Epithelial cell of prostate (primary cell): Measurements from ENCODE around the gene KHDRBS2.

Experiments used
- DNase-seq: peaks from one replicate; pipeline ENCODE4 v3.0.0-alpha.2; 2011; ENCODE audit warnings: low read depth, low spot score
- H3K27ac ChIP-seq: fragments of 450-650 bp; 2 replicates; pipeline ENCODE4 v1.5.1; 2017; ENCODE audit warnings: mild to moderate bottlenecking

The KHDRBS2 gene

GRCh38 chr6:62043084-62043483 lies 242.9 kb downstream of the KHDRBS2 start:
- H3K27ac ChIP-seq = no peak overlapping the region
- DNase-seq = no peak

- no peak for DNase-seq
- no peak overlapping the region for H3K27ac ChIP-seq
Measured at GRCh38 chr6:62042429-62042828, 243.6 kb downstream of the KHDRBS2 start.

DNA sequence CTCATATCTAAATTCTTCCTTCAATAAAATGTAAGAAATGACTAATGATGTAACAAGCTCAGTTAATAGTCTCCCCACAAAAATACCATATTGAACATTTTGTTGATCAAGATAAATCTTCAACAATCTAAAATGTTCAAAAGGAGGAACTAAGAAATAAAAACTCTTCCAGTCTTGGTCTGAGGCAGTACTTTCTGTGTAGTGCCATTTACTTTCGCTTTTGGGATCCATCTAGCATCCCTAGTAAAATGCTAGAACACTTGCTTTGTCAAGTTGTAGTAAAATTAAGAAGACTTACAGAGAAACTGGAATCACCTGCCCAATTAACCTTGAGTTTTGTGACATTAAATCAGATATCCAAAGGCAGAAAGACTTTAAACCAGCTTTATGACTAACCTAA lies 246.4 kb downstream of the KHDRBS2 start:
- no peak overlapping the region for H3K27ac ChIP-seq
- no peak for DNase-seq

GRCh38 chr6:62037445-62037844 lies 248.6 kb downstream of the KHDRBS2 start:
- DNase-seq = no peak
- H3K27ac ChIP-seq = no peak overlapping the region

DNA sequence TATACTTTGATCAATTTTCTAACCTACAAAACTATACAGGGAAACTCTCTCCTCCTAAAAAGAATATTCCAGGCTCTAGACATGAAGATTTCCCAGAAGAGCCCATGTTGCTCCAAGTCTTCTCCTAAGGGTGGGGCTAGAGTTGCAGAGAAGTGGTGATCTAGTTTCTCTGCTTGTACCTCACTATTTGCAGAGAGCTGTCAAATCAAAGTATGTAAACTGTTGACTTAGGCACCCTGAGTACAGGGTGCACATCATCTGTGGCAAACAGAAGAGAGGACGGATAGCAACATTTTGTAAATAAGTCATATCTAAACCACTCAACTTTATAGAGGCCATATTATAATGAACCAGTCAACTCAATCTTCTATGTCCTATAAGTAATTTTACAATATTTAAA lies 250.1 kb downstream of the KHDRBS2 start:
- no peak overlapping the region for H3K27ac ChIP-seq
- no peak for DNase-seq

DNA sequence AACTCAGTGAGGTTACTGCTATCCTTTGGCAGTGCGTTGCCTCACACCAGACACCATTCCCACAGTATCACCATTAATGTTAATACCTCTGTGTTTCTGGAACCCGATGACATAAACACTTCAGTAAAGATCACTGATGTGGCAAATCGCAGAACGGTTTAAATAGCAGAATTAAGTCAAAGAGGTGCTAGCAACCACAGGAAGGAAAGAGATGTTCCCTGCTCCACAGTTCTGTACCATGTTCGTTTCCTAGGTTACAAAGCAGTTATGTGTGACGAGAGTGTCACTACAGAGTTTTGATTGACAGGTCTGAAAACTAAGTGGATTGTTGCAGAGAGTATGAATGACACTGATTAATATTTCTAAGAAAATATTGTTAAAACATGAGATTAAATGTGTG lies 272.3 kb downstream of the KHDRBS2 start:
- H3K27ac ChIP-seq = no peak overlapping the region
- DNase-seq = no peak

DNA sequence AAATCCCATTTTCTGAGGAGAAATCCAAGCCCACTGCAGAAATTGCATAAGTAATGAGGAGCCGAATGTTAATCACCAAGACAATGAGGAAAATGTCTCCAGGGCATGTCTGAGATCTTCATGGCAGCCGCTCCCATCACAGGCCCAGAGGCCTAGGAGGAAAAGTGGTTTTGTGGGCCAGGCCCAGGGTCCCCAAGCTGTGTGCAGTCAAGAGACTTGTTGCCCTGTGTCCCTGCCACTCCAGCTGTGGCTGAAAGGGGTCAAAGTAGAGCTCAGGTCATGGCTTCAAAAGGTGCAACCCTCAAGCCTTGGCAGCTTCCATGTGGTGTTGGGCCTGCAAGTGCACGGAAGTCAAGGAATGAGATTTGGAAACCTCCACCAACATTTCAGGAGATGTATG lies 276.6 kb downstream of the KHDRBS2 start:
- H3K27ac ChIP-seq = no peak overlapping the region
- no peak for DNase-seq

- H3K27ac ChIP-seq = no peak overlapping the region
- no peak for DNase-seq
Measured at GRCh38 chr6:61989616-61990015, 296.4 kb downstream of the KHDRBS2 start.

DNA sequence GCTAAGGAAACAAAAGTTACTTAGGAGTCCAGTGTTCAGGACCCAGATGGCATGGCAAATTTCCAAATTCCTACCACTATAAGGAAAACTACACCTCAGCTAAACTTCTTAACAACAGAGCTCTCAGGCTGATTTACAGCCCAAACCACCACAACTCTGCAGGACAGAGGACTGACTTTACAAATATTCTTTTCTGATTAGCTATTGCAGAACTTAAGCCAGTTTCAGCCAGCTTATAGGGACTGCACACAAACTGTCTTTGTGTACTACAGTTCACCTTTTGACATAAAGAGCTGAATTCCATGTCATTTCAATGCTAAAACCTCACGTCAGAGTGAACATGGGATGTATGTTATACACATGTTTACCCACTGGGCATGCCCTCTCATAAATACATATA lies 305.4 kb downstream of the KHDRBS2 start:
- DNase-seq = no peak
- no peak overlapping the region for H3K27ac ChIP-seq

DNA sequence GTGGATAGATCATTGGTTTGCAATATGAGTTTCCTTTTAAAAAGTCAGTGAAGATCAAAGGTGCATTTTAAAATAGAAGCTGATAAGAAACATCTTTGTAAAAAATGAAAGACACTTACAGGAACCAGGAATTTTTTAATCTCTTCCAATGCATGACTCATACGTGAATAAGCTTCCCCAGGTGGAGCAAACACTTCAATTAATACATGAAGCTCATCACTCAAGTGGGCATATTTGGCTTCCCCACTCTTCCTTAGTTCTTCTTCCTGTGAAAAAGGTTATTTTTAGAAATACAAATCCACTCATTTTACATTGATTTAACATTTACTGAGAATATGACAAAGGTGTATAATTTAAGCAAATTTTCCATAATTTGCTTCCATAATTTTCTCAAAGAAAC lies 308.1 kb downstream of the KHDRBS2 start:
- H3K27ac ChIP-seq = no peak overlapping the region
- DNase-seq = no peak

- DNase-seq = no peak
Measured at GRCh38 chr6:61977099-61977498, 308.9 kb downstream of the KHDRBS2 start.

GRCh38 chr6:61959196-61959595 lies 326.8 kb downstream of the KHDRBS2 start:
- no peak overlapping the region for H3K27ac ChIP-seq
- DNase-seq = no peak

More at GRCh38 chr6:61977099-61977498, 308.9 kb downstream of the KHDRBS2 start:
- H3K27ac ChIP-seq = no peak overlapping the region

GRCh38 chr6:61953851-61954250 lies 332.2 kb downstream of the KHDRBS2 start:
- DNase-seq = no peak
- H3K27ac ChIP-seq = no peak overlapping the region

DNA sequence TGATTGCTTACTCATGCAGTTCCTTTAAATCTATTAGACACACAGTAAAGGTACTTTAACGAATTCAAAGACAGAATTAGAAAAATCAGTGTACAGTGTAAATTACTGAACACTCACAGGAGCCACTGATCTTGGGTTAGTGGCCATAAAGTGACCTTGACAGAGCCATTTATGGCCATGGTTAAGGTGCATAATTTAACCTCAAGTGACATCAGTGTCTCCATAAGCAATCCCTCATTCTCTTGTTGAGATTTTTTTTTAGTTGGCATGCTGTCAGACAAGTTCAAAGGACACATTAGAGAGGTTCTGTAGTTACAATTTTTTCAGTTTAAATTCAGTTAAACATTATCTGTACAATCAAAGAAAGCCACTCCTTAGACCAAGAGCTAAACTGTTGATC lies 334.4 kb downstream of the KHDRBS2 start:
- DNase-seq = no peak
- H3K27ac ChIP-seq = no peak overlapping the region

GRCh38 chr6:61950811-61951210 lies 335.2 kb downstream of the KHDRBS2 start:
- no peak for DNase-seq
- no peak overlapping the region for H3K27ac ChIP-seq

GRCh38 chr6:61949971-61950370 lies 336.1 kb downstream of the KHDRBS2 start:
- H3K27ac ChIP-seq = no peak overlapping the region
- DNase-seq = no peak

DNA sequence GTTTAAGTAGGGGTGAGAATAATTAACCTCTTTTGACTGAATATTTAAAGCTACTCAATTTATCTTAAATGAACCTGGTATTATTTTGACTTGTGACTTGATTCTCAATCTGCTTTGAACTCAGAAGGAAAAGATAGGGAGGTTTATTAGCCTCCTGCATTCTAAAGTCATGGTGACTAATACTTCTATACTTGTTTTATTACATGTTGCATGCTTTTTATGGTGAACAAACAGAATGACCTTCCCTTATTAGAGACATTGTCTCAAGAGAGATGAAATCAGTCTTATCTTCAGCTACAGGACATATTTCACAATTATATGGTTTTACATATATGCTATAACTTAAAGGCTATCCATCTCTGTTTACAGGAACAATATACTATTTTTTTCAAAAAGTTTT lies 336.9 kb downstream of the KHDRBS2 start:
- H3K27ac ChIP-seq = no peak overlapping the region
- no peak for DNase-seq

DNA sequence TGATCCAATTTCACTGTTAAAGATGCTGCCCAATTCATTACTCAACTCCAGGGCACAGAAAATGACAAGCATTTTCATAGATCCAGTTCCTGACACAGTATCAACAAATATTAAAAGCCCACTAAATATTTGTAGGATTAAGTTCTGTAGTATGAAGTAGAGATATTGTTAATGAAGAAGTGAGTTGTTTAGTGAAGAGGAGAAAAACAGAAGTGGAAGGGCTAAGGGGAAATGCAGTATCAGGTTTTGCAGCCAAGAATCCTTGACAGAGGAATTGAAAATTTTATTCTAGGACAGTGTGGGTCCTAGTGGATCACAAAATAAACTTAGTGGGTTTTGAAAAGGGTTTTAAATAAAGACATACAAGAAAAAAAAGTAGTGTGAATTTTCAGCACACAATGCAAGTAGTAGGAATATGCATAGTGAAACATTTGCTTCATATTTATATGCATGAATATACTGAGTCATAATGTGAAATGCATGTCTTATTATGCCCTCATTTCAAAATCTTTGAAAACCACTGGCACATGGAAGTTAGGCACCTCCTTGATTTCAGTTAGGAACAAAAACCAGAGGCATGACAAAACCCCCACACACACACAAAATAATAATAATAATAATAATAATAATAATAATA lies 338.6 kb downstream of the KHDRBS2 start:
- H3K27ac ChIP-seq = no peak overlapping the region
- DNase-seq = no peak

- H3K27ac ChIP-seq = no peak overlapping the region
- no peak for DNase-seq
Measured at GRCh38 chr6:61940919-61941318, 345.1 kb downstream of the KHDRBS2 start.

DNA sequence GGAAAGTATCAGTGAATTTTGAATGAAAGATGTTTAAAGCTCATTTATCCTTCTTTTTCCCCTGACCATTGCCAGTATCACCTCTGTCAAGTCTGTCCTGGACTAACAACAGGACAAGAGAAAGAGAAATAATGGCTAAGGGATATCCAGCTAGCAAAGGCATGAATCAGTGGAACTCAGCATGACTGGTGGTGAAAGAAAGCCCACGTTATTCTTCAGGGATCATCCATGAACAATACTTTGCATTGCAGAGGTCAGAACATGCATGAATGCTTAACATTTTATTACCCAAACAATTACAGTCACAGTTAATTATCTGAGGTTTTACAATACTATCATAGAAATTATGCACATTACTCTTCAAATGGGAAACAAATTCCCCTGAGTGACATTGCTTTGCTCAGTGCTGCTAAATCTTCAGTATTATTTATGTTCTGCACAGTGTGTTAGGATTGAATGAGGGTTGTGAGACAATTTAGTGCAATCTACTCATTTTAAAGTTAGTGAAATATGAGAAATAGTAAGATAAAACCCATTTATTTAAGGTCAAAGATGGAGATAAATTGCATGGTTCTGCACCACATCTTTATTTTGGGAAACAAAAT lies 350.7 kb downstream of the KHDRBS2 start:
- no peak overlapping the region for H3K27ac ChIP-seq
- no peak for DNase-seq

DNA sequence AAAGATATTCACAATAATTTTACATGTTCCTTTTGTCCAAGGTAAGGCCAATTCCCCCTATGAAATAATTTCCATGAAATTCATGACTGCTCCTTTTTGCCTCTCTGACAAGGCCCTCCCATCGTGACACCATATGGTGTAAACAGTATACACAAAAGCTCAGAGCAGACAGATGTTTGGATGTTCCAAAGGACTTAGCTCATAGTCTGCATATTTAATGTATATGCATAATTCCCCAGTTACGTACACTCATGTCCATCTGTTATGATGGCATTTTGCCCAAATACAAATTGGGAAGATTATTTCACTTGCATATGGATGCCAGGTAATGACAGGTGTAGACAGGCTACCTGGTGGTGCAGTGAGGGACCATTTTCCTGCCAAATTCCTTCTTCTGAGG lies 376.5 kb downstream of the KHDRBS2 start:
- DNase-seq = no peak
- no peak overlapping the region for H3K27ac ChIP-seq

DNA sequence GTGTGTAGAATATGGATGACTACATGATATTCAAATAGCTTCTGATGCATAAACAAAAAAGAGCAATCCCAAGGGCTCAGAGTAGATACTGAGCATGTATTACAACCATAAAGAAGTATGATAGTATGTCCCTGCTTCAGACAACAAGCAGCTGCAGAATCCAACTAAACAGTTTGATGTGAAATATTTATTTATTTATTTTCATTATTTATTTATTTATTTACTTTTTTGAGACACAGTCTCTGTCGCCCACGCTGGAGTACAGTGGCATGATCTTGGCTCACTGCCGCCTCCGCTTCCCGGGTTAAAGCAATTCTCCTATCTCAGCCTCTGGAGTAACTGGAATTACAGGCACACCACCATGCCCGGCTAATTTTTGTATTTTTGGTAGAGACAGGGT lies 384.3 kb downstream of the KHDRBS2 start:
- no peak for DNase-seq
- no peak overlapping the region for H3K27ac ChIP-seq
